Bronchial epithelial cell (primary cell): ENCODE results near the gene TUBB1. TPM values are rescaled to one million over a fixed set of nuclear protein-coding genes. Genes with fewer than 3 reads are reported as not detected.

Source experiments
- DNase-seq: peaks from one replicate; pipeline ENCODE4 v3.0.0-alpha.2; 2010; ENCODE audit warnings: low read depth
- FAIRE-seq: peaks from 2 replicates; lab custom pipeline; 2011; peaks lifted over from hg19 to GRCh38; lab: Jason Lieb, UNC
- H3K27me3 ChIP-seq: 2 replicates; pipeline ENCODE4 v1.5.1; 2011; ENCODE audit warnings: low read length; ENCODE audit not compliant: control insufficient read depth, insufficient read depth
- H3K36me3 ChIP-seq: 2 replicates; pipeline ENCODE4 v1.5.1; 2011; ENCODE audit warnings: low read length; ENCODE audit not compliant: control insufficient read depth, insufficient read depth
- H3K4me3 ChIP-seq: 2 replicates; pipeline ENCODE4 v1.5.1; 2011; ENCODE audit warnings: mild to moderate bottlenecking, low read depth, low read length, control low read depth
- total RNA-seq: library from RNA; depleted of rRNA; stranded (reverse); fragments of >200 nt; gene quantifications from 2 replicates; pipeline ENCODE4 v1.2.1, GENCODE V29; 2014
- TF ChIP-seq, protein P1 (sequence below): IDR thresholded peaks from 2 replicates; pipeline ENCODE4 v1.5.1; 2011; ENCODE audit warnings: mild to moderate bottlenecking, moderate library complexity, low read length, control low read depth, inconsistent platforms; ENCODE audit not compliant: insufficient read depth, severe bottlenecking

Gene TUBB1
- total RNA-seq, 1 donor from 2014 or later: not detected

DNA sequence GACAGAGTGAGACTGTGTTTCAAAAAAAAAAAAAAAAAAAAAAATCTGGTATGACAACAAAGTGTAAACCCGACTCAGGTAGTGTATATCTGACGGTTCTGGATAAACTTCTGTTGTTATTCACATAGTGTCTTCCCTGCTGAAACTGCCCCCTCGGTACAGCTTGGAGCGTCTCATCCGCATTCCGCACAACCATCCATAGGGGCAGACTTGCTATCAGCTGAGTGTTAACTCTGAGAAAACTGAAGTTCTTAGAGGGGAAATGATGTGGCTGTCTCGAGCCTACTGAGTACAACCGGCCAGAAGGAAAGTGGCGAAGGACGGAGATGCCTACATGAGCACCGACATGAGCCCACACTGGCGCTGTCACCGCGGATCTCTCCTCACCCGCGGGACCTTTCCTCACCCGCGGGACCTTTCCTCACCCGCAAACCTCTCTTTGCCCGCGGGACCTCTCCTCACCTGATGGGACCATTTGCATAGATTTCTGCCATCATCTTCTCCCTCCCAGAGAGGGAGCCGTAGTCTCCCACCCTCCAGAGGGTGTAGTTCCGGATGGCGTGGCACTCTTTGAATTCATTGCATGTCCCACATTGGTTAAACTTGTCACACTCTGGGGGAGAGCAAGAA lies 22.0 kb upstream of the TUBB1 start:
- Histone ChIP-seq H3K4me3 (no peak overlapping the region), H3K36me3 (peaks cover 29% of the 10 kb centered on the region), H3K27me3 (no peaks in the 10 kb centered on the region)
- TF ChIP-seq, protein P1, sequence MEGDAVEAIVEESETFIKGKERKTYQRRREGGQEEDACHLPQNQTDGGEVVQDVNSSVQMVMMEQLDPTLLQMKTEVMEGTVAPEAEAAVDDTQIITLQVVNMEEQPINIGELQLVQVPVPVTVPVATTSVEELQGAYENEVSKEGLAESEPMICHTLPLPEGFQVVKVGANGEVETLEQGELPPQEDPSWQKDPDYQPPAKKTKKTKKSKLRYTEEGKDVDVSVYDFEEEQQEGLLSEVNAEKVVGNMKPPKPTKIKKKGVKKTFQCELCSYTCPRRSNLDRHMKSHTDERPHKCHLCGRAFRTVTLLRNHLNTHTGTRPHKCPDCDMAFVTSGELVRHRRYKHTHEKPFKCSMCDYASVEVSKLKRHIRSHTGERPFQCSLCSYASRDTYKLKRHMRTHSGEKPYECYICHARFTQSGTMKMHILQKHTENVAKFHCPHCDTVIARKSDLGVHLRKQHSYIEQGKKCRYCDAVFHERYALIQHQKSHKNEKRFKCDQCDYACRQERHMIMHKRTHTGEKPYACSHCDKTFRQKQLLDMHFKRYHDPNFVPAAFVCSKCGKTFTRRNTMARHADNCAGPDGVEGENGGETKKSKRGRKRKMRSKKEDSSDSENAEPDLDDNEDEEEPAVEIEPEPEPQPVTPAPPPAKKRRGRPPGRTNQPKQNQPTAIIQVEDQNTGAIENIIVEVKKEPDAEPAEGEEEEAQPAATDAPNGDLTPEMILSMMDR: no peak
- DNase-seq (no peak), FAIRE-seq (no peak)

DNA sequence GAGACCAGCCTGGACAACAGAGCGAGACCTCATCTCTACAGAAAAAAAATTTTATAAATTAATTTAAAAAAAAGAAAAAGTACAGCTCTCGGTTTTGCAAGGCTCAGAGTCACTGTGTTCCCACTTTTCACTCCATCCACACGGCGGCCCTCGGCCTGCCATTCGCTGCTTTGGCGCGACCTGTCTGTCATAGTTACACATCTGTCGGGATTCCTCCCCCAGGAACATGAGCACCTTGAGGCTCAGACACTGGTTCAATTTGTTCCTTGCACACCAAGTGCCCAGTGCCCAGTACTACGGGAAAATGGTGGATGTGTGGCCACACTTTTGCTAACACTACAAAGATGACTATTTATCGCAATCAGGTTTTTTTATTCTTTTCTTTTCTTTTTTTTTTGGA lies 20.6 kb upstream of the TUBB1 start:
- H3K4me3 ChIP-seq: no peak overlapping the region
- H3K36me3 ChIP-seq: peaks cover 25% of the 10 kb centered on the region
- FAIRE-seq: no peak
- no peak for DNase-seq
- no peaks in the 10 kb centered on the region for H3K27me3 ChIP-seq
- TF ChIP-seq, protein P1: no peak

DNA sequence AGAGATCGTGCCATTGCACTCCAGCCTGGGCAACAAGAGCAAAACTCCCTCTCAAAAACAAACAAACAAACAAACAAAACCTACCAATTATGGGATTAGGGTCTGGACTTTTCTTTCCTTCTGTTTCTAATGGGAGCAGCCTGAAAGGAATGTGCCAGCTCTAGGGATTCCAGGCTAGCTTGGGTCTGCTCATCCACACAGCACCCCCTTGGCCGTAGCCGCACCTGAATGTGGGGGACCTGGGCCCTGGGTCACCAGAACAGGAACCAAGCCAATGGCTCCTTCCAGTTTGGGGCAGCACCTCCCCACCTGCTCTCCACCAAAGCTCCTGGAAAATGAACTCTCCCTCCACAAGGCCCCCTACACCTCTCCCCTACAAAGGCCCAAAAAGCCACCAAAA lies 18.9 kb upstream of the TUBB1 start:
- no peak for DNase-seq
- FAIRE-seq: no peak
- Histone ChIP-seq H3K27me3 (no peaks in the 10 kb centered on the region), H3K36me3 (peaks cover 24% of the 10 kb centered on the region), H3K4me3 (no peak overlapping the region)
- TF ChIP-seq, protein P1: no peak

DNA sequence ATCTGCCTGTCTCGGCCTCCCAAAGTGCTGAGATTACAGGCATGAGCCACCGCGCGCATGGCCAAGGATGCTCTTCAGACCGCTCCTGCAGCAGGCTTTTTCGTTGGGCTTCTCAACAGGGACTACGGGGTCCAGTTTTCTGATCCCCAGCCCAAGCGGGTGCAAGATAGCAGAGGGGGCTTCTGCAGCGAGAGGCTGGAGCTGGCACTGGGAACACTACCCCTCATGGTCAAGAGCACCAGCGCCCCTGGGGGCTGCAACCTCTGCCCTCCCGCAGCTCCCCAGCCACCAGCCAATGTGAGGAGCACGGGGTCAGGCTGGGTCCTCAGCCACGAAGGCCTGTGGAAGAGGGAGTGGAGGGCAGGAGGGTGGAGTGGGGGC lies 18.2 kb upstream of the TUBB1 start:
- TF ChIP-seq, protein P1: no peak
- DNase-seq: no peak
- Histone ChIP-seq H3K4me3 (no peak overlapping the region), H3K36me3 (peaks cover 19% of the 10 kb centered on the region), H3K27me3 (no peaks in the 10 kb centered on the region)
- FAIRE-seq: no peak

DNA sequence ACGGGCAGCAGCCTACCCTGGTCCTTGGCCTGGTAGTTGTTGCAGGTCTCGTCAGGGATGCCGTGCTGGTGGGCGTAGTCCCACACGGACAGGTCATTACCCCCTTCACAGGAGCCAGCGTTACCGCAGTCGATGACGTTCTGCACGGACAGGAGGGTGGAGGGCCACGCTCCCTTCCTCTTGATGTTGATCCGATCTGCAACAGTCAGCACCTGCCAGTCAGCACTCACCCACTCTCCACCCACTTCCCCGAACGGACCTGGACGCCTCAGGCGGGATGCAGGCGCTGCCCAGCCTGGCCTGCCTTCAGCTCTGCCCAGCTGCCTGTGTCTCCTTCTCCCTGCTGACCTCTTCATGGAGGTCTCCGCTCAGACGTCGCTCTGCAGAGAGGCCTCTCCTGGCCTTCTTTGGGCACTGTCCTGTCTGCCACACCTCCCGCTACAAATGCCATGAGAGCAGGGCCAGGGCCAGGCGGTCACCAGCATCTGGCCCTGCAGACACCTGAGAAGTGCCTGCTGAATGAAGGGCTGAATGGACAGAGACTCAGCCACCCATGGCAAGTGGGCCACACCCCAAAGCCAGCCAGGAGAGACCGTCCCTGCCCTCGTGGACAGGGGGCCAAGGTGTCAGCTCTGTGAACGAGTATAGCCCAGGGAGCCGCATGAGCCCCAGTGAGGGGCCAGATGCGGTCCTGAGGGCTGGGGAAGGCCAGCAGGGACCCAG lies 17.6 kb upstream of the TUBB1 start:
- TF ChIP-seq, protein P1: no peak
- Histone ChIP-seq H3K36me3 (peaks cover 17% of the 10 kb centered on the region), H3K4me3 (no peak overlapping the region), H3K27me3 (no peaks in the 10 kb centered on the region)
- FAIRE-seq (no peak), DNase-seq (no peak)
